Coronary artery (tissue), 2 donors: ENCODE data around the gene PI4KA.
"Not testable (repeated sequence)": the region's sequence is repeated elsewhere in the genome, so short reads cannot be mapped to it uniquely, and the experiment has no call there.

ENCODE experiments used
- DNase-seq: peaks from one replicate; pipeline ENCODE4 v3.0.0-alpha.2; 2017; ENCODE audit warnings: low spot score
- H3K27ac ChIP-seq, 2 donors: fragments of 200-600 bp; sonication (generic); one replicate each; pipeline ENCODE4 v1.5.1; 2016 to 2019
- H3K4me3 ChIP-seq: fragments of 200-600 bp; sonication (generic); 2 replicates; pipeline ENCODE4 v1.5.1; 2016; ENCODE audit warnings: mild to moderate bottlenecking, moderate library complexity
- TF ChIP-seq, protein P1 (sequence below): fragments of 200-600 bp; sonication (generic); IDR thresholded peaks from one replicate; pipeline ENCODE4 v1.5.1; 2019; ENCODE audit warnings: antibody characterized with exemption

Gene PI4KA

GRCh38 chr22:20677684-20678242, 180.8 kb downstream of the PI4KA start:
- TF ChIP-seq, protein P1, sequence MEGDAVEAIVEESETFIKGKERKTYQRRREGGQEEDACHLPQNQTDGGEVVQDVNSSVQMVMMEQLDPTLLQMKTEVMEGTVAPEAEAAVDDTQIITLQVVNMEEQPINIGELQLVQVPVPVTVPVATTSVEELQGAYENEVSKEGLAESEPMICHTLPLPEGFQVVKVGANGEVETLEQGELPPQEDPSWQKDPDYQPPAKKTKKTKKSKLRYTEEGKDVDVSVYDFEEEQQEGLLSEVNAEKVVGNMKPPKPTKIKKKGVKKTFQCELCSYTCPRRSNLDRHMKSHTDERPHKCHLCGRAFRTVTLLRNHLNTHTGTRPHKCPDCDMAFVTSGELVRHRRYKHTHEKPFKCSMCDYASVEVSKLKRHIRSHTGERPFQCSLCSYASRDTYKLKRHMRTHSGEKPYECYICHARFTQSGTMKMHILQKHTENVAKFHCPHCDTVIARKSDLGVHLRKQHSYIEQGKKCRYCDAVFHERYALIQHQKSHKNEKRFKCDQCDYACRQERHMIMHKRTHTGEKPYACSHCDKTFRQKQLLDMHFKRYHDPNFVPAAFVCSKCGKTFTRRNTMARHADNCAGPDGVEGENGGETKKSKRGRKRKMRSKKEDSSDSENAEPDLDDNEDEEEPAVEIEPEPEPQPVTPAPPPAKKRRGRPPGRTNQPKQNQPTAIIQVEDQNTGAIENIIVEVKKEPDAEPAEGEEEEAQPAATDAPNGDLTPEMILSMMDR = no peak
- no peak overlapping the region for H3K4me3 ChIP-seq
- no peak overlapping the region for H3K27ac ChIP-seq
- DNase-seq = no peak

DNA sequence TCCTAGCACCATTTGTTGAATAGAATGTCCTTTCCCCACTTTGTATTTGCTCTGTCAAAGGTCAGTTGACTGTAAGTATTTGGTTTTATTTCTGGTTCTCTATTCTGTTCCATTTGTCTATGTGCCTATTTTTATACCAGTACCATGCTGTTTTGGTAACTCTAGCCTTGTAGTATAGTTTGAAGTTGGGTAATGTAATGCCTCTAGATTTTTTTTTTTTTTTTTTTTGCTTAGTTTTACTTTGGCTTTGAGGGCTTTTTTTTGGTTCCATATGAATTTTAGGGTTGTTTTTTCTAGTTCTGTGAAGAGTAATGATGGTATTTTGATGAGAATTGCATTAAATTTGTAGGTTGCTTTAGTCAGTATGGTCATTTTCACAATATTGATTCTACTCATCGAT, 183.0 kb downstream of the PI4KA start:
- not testable (repeated sequence) for DNase-seq, H3K27ac ChIP-seq, H3K4me3 ChIP-seq

GRCh38 chr22:20674998-20675397, 183.6 kb downstream of the PI4KA start:
- Histone ChIP-seq H3K4me3 (no peak overlapping the region), H3K27ac (no peak overlapping the region)
- DNase-seq = no peak
- TF ChIP-seq, protein P1 = no peak

GRCh38 chr22:20673295-20674195, 185.1 kb downstream of the PI4KA start:
- Histone ChIP-seq H3K4me3 (no peak overlapping the region), H3K27ac (no peak overlapping the region)
- TF ChIP-seq, protein P1 = no peak
- no peak for DNase-seq

GRCh38 chr22:20672732-20673131, 185.9 kb downstream of the PI4KA start:
- no peak overlapping the region for H3K4me3 ChIP-seq
- H3K27ac ChIP-seq = no peak overlapping the region
- TF ChIP-seq, protein P1 = no peak
- no peak for DNase-seq

DNA sequence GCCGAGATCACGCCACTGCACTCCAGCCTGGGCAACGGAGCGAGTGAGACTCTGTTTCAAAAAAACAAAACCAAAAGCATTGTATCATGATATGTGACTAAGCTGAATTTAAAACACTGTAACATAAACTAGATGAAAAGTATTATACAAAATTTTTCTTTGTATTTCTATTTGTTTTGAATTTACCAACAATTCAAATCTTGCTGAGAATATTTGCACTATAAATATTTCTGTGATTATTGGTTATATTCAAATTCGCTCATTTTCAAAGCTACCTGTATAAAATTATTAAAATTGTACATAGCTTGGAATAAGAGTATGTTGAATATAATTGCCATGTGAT, 186.6 kb downstream of the PI4KA start:
- TF ChIP-seq, protein P1 = no peak

GRCh38 chr22:20671409-20672081, 187.1 kb downstream of the PI4KA start:
- DNase-seq = no peak
- no peak overlapping the region for H3K4me3 ChIP-seq
- no peak overlapping the region for H3K27ac ChIP-seq
- TF ChIP-seq, protein P1 = no peak

More for the DNA sequence above, 186.6 kb downstream of the PI4KA start:
- DNase-seq = no peak
- no peak overlapping the region for H3K4me3 ChIP-seq
- no peak overlapping the region for H3K27ac ChIP-seq

DNA sequence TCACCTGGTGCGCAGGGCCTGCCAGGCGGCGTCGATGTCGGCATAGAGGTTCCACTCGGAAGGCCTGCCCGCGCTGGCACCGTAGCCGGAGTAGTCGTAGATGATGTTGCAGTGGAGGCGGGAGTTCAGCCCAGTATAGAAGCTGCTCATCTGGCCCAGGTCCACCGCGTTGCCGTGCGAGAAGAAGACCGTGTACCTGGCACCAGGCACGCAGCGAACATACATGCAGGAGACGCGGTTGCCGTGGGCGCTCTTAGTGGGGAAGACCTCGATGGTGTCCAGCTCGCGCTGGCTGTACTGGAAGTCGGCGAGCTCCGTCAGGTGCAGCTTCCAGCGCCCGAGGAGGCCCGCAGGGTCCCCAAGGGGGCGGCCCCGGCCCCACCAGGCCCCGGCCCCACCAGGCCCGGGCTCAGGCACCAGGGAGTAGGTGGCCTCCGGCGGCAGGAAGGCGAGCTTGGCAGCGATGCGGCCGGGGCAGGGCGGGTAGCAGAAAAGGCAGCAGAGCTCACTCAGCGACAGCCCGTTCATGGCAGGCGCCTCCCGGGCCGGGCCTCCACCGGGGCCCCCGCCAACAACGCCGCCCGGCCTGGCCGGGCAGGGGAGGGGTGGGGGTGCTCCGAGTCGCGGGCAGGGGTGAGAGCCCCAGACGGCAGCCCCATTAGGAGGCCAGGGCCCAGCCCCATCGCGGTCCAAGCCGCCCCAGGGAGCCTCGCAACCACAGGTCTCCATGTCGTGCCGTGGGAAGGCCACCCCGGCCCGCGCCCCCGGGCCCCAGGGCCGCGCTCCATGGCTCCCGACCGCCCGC, 188.0 kb downstream of the PI4KA start:
- H3K4me3 ChIP-seq = peak overlapping the region; percentile 21

GRCh38 chr22:20669884-20670283, 188.7 kb downstream of the PI4KA start:
- not testable (repeated sequence) for DNase-seq, H3K4me3 ChIP-seq

More for the DNA sequence above, 188.0 kb downstream of the PI4KA start:
- not testable (repeated sequence) for DNase-seq, H3K27ac ChIP-seq

GRCh38 chr22:20669471-20669870, 189.1 kb downstream of the PI4KA start:
- H3K27ac ChIP-seq, DNase-seq, H3K4me3 ChIP-seq: not testable (repeated sequence)

More at GRCh38 chr22:20669884-20670283, 188.7 kb downstream of the PI4KA start:
- not testable (repeated sequence) for H3K27ac ChIP-seq
